ENCODE measurements around the gene AARS2. TPM values are rescaled to one million over a fixed set of nuclear protein-coding genes. Genes with fewer than 3 reads are reported as not detected.

Gene AARS2
- total RNA-seq, 2 donors from 2014 or later, result 6.0 to 8.8 TPM

GRCh38 chr6:44254191-44255104, 58.7 kb downstream of the AARS2 start:
- Histone ChIP-seq H3K4me3 (no peak overlapping the region), H3K36me3 (peaks cover 51% of the 10 kb centered on the region), H3K27ac (no peak overlapping the region), H3K9me3 (no peaks in the 10 kb centered on the region), H3K27me3 (replicated peaks; ENCODE audit: insufficient read depth) (no peaks in the 10 kb centered on the region), H3K4me1 (ENCODE audit: control insufficient read depth in 1 of 2, low read depth in 2 of 2) (peaks cover 12 to 25% of the 10 kb centered on the region in 2 donors)
- DNase-seq (ENCODE audit: low spot score) (no peak), ATAC-seq (ENCODE audit: insufficient number of reproducible peaks, low FRiP score, low read depth) (no peak)
- TF ChIP-seq CTCF (IDR thresholded peaks at IDR 0.05), result no peak

- no peak for ATAC-seq (ENCODE audit: insufficient number of reproducible peaks, low FRiP score, low read depth)
- no peak overlapping the region for H3K27ac ChIP-seq
These were observed 59.6 kb downstream of the AARS2 start for GRCh38 chr6:44253307-44254101.

GRCh38 chr6:44251576-44252524, 61.3 kb downstream of the AARS2 start:
- no peak for TF ChIP-seq CTCF (IDR thresholded peaks at IDR 0.05)
- Histone ChIP-seq H3K36me3 (peaks cover 54% of the 10 kb centered on the region), H3K27me3 (replicated peaks; ENCODE audit: insufficient read depth) (no peaks in the 10 kb centered on the region), H3K9me3 (no peaks in the 10 kb centered on the region), H3K4me3 (no peak overlapping the region), H3K4me1 (ENCODE audit: control insufficient read depth in 1 of 2, low read depth in 2 of 2) (peaks cover 11 to 33% of the 10 kb centered on the region in 2 donors), H3K27ac (no peak overlapping the region)
- ATAC-seq (ENCODE audit: insufficient number of reproducible peaks, low FRiP score, low read depth) (no peak), DNase-seq (ENCODE audit: low spot score) (no peak)

More at GRCh38 chr6:44253307-44254101, 59.6 kb downstream of the AARS2 start:
- H3K27me3 ChIP-seq (replicated peaks; ENCODE audit: insufficient read depth), result no peaks in the 10 kb centered on the region
- peaks cover 14 to 34% of the 10 kb centered on the region in 2 donors for H3K4me1 ChIP-seq (ENCODE audit: control insufficient read depth in 1 of 2, low read depth in 2 of 2)
- H3K9me3 ChIP-seq, result no peaks in the 10 kb centered on the region
- peak; percentile 38 for TF ChIP-seq CTCF (IDR thresholded peaks at IDR 0.05)
- no peak overlapping the region for H3K4me3 ChIP-seq
- peaks cover 54% of the 10 kb centered on the region for H3K36me3 ChIP-seq
- DNase-seq (ENCODE audit: low spot score), result no peak

- Histone ChIP-seq H3K27me3 (replicated peaks; ENCODE audit: insufficient read depth) (no peaks in the 10 kb centered on the region), H3K4me1 (ENCODE audit: control insufficient read depth in 1 of 2, low read depth in 2 of 2) (peaks cover 3 to 25% of the 10 kb centered on the region in 2 donors), H3K36me3 (peaks cover 54% of the 10 kb centered on the region), H3K27ac (no peak overlapping the region), H3K9me3 (no peaks in the 10 kb centered on the region), H3K4me3 (no peak overlapping the region)
- ATAC-seq (ENCODE audit: insufficient number of reproducible peaks, low FRiP score, low read depth) (no peak), DNase-seq (ENCODE audit: low spot score) (no peak)
- TF ChIP-seq CTCF (IDR thresholded peaks at IDR 0.05), result no peak
These were observed 62.4 kb downstream of the AARS2 start for GRCh38 chr6:44250718-44251123.

Data from thoracic aorta (tissue), 2 donors.